Stimulated activated CD4-positive, alpha-beta T cell treated with anti-CD3 and anti-CD28 coated beads, Interleukin-1b, Interleukin-23, amount 100 ng/mL, for 1 hour (primary cell): ENCODE results near the gene UBL4B.
"Not testable (repeated sequence)": the region's sequence is repeated elsewhere in the genome, so short reads cannot be mapped to it uniquely, and the experiment has no call there.

ENCODE experiments used
- DNase-seq, 2 donors: peaks; one replicate each; pipeline ENCODE4 v3.0.0-alpha.2; 2020; ENCODE audit warnings: low read depth in 2 of 2

Gene UBL4B

GRCh38 chr1:110112143-110112542, at the start of gene UBL4B:
UBL4B (plus strand) TSS chr1:110112443; CDS start chr1:110112535, 92 bp downstream.
- DNase-seq: no peak

- no peak for DNase-seq
Measured at GRCh38 chr1:110062612-110063011, 49.6 kb upstream of the UBL4B start.

- no peak for DNase-seq
Measured at GRCh38 chr1:110063781-110064180, 48.5 kb upstream of the UBL4B start.

- DNase-seq: no peak
Measured at GRCh38 chr1:110064576-110065337, 47.5 kb upstream of the UBL4B start.

- no peak for DNase-seq
Measured at GRCh38 chr1:110065841-110066240, 46.4 kb upstream of the UBL4B start.

- DNase-seq: no peak
Measured at GRCh38 chr1:110067479-110067892, 44.8 kb upstream of the UBL4B start.

- DNase-seq: no peak
Measured at GRCh38 chr1:110067893-110068645, 44.2 kb upstream of the UBL4B start.

GRCh38 chr1:110068646-110069403, 43.4 kb upstream of the UBL4B start:
- no peak for DNase-seq

GRCh38 chr1:110069404-110070281, 42.6 kb upstream of the UBL4B start:
- no peak for DNase-seq

GRCh38 chr1:110070282-110070669, 42.0 kb upstream of the UBL4B start:
- no peak for DNase-seq

- no peak for DNase-seq
Measured at GRCh38 chr1:110070671-110071242, 41.5 kb upstream of the UBL4B start, which contains the start of gene ALX3. ALX3 (minus strand) TSS chr1:110070672; CDS start chr1:110070612, 60 bp downstream.

GRCh38 chr1:110074166-110074565, 38.1 kb upstream of the UBL4B start:
- no peak for DNase-seq

GRCh38 chr1:110076789-110077500, 35.3 kb upstream of the UBL4B start:
- no peak for DNase-seq

GRCh38 chr1:110079995-110080394, 32.2 kb upstream of the UBL4B start:
- not testable (repeated sequence) for DNase-seq

- no peak for DNase-seq
Measured at GRCh38 chr1:110081061-110081460, 31.2 kb upstream of the UBL4B start.

GRCh38 chr1:110082477-110082876, 29.8 kb upstream of the UBL4B start:
- no peak for DNase-seq

- DNase-seq: no peak
Measured at GRCh38 chr1:110083061-110083865, 29.0 kb upstream of the UBL4B start.

- DNase-seq: no peak
Measured at GRCh38 chr1:110083866-110084226, 28.4 kb upstream of the UBL4B start.
